OCI-LY7 (cell line): ENCODE data around the gene RMND5A.

Experiments used
- CTCF ChIP-seq: fragments of 200-600 bp; sonication (generic); conservative IDR thresholded peaks from 2 replicates; pipeline ENCODE4 v1.5.1; 2014; ENCODE audit warnings: mild to moderate bottlenecking, antibody characterized with exemption, low read length, moderate library complexity, mixed read lengths
- EZH2phosphoT487 ChIP-seq: fragments of 200-600 bp; sonication (generic); IDR thresholded peaks from 2 replicates; pipeline ENCODE4 v1.6.1; 2018; ENCODE audit warnings: low read depth, borderline replicate concordance, mild to moderate bottlenecking, mixed run types, antibody characterized with exemption, low read length, moderate library complexity, mixed read lengths

- no peak for TF ChIP-seq CTCF
- no peak for TF ChIP-seq EZH2phosphoT487
Observed at GRCh38 chr2:86679036-86679435, 41.1 kb upstream of the RMND5A start.
